Measurements from ENCODE around the gene KLHL26. TPM values are rescaled to one million over a fixed set of nuclear protein-coding genes. Genes with fewer than 3 reads are reported as not detected.

The KLHL26 gene
- total and polyA plus RNA-seq, 2 of the 4 experiments (the other 2 are of a cell fraction): 2.2 to 4.7 TPM

- dilution Hi-C loops (cut with HindIII; ENCODE audit: low sequenced_read_pairs, unreplicated experiment): no loop called here
These were observed 82.1 kb downstream of the KLHL26 start for GRCh38 chr19:18718846-18719458.

More at GRCh38 chr19:18718846-18719458, 82.1 kb downstream of the KLHL26 start:
- H4K8ac ChIP-seq (ENCODE audit: low read depth in 2 of 2, low read length in 2 of 2): no peak overlapping the region
- no peak overlapping the region for H3K4ac ChIP-seq (ENCODE audit: low read depth, low read length)
- intact Hi-C loops (cut with micrococcal nuclease) (no loop called here), in situ Hi-C loops (cut with MboI; ENCODE audit: low sequenced_read_pairs) (no loop called here)
- no peaks in the 10 kb centered on the region for H3K27me3 ChIP-seq (ENCODE audit: control insufficient read depth, insufficient read depth, low read length)
- WGBS, 2 experiments (ENCODE audit: extremely low coverage in 2 of 2, insufficient read length in 1 of 2): 80% methylated on average over 3 of the region's 16 CpGs; no CpG with 5 or more reads in 1 of the 2 experiments
- H3K56ac ChIP-seq (ENCODE audit: extremely low read depth, insufficient read depth, low read length): no peak overlapping the region
- TF ChIP-seq POLR2A (IDR thresholded peaks at IDR 0.05; ENCODE audit: low read depth, low read length) (no peak), RAD21 (IDR thresholded peaks at IDR 0.05; ENCODE audit: low read length) (no peak), BHLHE40 (IDR thresholded peaks at IDR 0.05; ENCODE audit: low read depth, low read length) (no peak), MAFK (IDR thresholded peaks at IDR 0.05; ENCODE audit: low read depth, low read length) (no peak), MXI1 (IDR thresholded peaks at IDR 0.05; ENCODE audit: borderline replicate concordance, low read depth, low read length) (no peak), CTCF (conservative IDR thresholded peaks at IDR 0.05; ENCODE audit: low read depth, low read length) (no peak), NFE2L2 (IDR thresholded peaks at IDR 0.05; ENCODE audit: low read depth, low read length) (no peak), CHD1 (IDR thresholded peaks at IDR 0.05; ENCODE audit: low read depth, low read length) (no peak), FOS (IDR thresholded peaks at IDR 0.05; ENCODE audit: low read depth, low read length) (no peak), RFX5 (IDR thresholded peaks at IDR 0.05; ENCODE audit: low read depth, low read length) (no peak), SMC3 (IDR thresholded peaks at IDR 0.05; ENCODE audit: low read depth, low read length) (no peak)
- no peak overlapping the region for H2AK9ac ChIP-seq (replicated peaks; ENCODE audit: low read depth, low read length, poor library complexity)
- no peak overlapping the region for H3K9ac ChIP-seq (ENCODE audit: low read depth, low read length)
- H3K9me1 ChIP-seq (ENCODE audit: insufficient read depth, low read length): peaks cover 4% of the 10 kb centered on the region; the same call in 1 of the 2 replicates
- H2AK5ac ChIP-seq (ENCODE audit: low read depth, low read length): no peak overlapping the region
- no peak overlapping the region for H3K27ac ChIP-seq (ENCODE audit: insufficient read depth, low read length)
- H4K20me1 ChIP-seq (ENCODE audit: insufficient read depth, low read length): peaks cover 29% of the 10 kb centered on the region
- H3K36me3 ChIP-seq (ENCODE audit: control insufficient read depth, insufficient read depth, low read length): peaks cover 7% of the 10 kb centered on the region
- no peak overlapping the region for H2BK5ac ChIP-seq (ENCODE audit: low read depth, low read length, poor library complexity, severe bottlenecking)
- BruUV-seq (replicated peaks): no TSS peak
- H3K14ac ChIP-seq (replicated peaks; ENCODE audit: low read depth, low read length): no peak overlapping the region
- peaks cover 0 to 13% of the 10 kb centered on the region in 2 experiments; a peak in 1 of 4 replicates for H3K79me1 ChIP-seq (ENCODE audit: low read depth in 1 of 2, low read length in 2 of 2)
- no peaks in the 10 kb centered on the region for H3K4me1 ChIP-seq (ENCODE audit: control insufficient read depth, insufficient read depth, low read length)
- H3K4me2 ChIP-seq (ENCODE audit: low read depth, low read length): no peak overlapping the region
- H3K18ac ChIP-seq (ENCODE audit: low read depth, low read length): no peak overlapping the region
- H3K9me3 ChIP-seq (ENCODE audit: control insufficient read depth, insufficient read depth, low read length): no peaks in the 10 kb centered on the region
- no peak overlapping the region for H4K91ac ChIP-seq (ENCODE audit: insufficient read depth, low read depth, low read length)
- ChIA-PET POLR2A (ENCODE audit: unreplicated experiment) (no interaction called here), CTCF (no interaction called here)
- no peak overlapping the region for H3K4me3 ChIP-seq (ENCODE audit: insufficient read depth, low read depth, low read length)
- H4K5ac ChIP-seq (ENCODE audit: low read depth, low read length): no peak overlapping the region
- no peak overlapping the region for H2BK20ac ChIP-seq (ENCODE audit: low read depth, low read length)
- H3K23ac ChIP-seq (ENCODE audit: low read depth, low read length): no peak overlapping the region
- ATAC-seq (ENCODE audit: low read depth) (no peak), DNase-seq (no peak)
- no peak overlapping the region for H2BK15ac ChIP-seq (ENCODE audit: low read depth, low read length)
- no peak overlapping the region for H2BK120ac ChIP-seq (ENCODE audit: low read depth, low read length)
- H2AFZ ChIP-seq (replicated peaks; ENCODE audit: low read length, poor library complexity): no peak overlapping the region

Measured in IMR-90 (cell line).